Measurements from ENCODE around the gene CUBN. TPM values are rescaled to one million over a fixed set of nuclear protein-coding genes. Genes with fewer than 3 reads are reported as not detected.

CUBN gene
- total and polyA plus RNA-seq, 10 of the 15 experiments (the other 5 are each of a cell fraction or from before 2014, with no cell fraction given), result under 0.01 to 0.14 (median 0.02) TPM; not detected in 6

DNA sequence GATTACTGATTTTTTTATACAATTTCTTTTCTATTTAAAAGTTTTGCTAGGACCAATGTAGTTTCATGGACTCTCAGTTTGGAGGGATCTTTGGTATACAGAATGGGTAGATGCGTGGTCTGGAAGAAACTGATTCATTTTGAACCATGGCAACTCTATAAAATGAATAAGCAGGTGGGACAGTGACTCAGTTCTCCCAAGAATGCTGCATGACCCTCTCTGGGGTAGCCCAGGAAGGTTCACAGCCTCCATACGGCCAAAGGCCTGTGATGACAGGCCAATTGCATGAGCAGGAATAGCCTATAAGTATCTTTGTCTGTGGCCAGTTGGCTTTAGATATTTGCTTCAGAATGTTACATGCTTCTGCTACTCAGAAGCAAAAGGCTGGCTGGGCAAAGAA, 199.1 kb downstream of the CUBN start:
- DNase-seq (ENCODE audit: low read depth, low spot score), result no peak
- ChIA-PET SMC1A (ENCODE audit: uncharacterized antibody, unreplicated experiment) (no interaction called here), CTCF (no interaction called here), RAD21 (ENCODE audit: unreplicated experiment) (no interaction called here), POLR2A (no interaction called here)
- intact Hi-C loops (cut with micrococcal nuclease; ENCODE audit: unreplicated experiment) (no loop called here), in situ Hi-C loops (cut with MboI) (no loop called here)
- Histone ChIP-seq H3K4me1 (ENCODE audit: control insufficient read depth, insufficient read depth, low read length) (no peaks in the 10 kb centered on the region), H2AFZ (ENCODE audit: control insufficient read depth, low read depth, low read length) (no peak overlapping the region), H3K9ac (ENCODE audit: control insufficient read depth, insufficient read depth, low read length) (no peak overlapping the region), H3K9me3 (replicated peaks; ENCODE audit: control insufficient read depth, insufficient read depth, low read length) (no peaks in the 10 kb centered on the region), H3K36me3 (ENCODE audit: control insufficient read depth in 2 of 2, insufficient read depth in 2 of 2, low read length in 1 of 2) (no peaks in the 10 kb centered on the region), H3K27ac (ENCODE audit: control insufficient read depth, insufficient read depth) (no peak overlapping the region), H3K4me2 (ENCODE audit: control insufficient read depth, insufficient read depth) (no peak overlapping the region), H3K79me2 (ENCODE audit: control insufficient read depth, insufficient read depth, low read length) (no peaks in the 10 kb centered on the region), H3K27me3 (replicated peaks in 1 of 2; ENCODE audit: control insufficient read depth in 2 of 2, insufficient read depth in 2 of 2, low read length in 1 of 2) (no peaks in the 10 kb centered on the region), H4K20me1 (ENCODE audit: control insufficient read depth, insufficient read depth) (no peaks in the 10 kb centered on the region), H3K4me3 (no peak overlapping the region)
- no peak for ATAC-seq
- no peak for TF ChIP-seq YY1 (IDR thresholded peaks at IDR 0.05; ENCODE audit: low read depth, low read length)
- TF ChIP-seq CEBPB (IDR thresholded peaks at IDR 0.05; ENCODE audit: borderline replicate concordance in 1 of 2, low read depth in 2 of 2, low read length in 2 of 2), result no peak
- no peak for TF ChIP-seq BACH1 (IDR thresholded peaks at IDR 0.05; ENCODE audit: borderline replicate concordance)
- no peak for TF ChIP-seq MTA3 (IDR thresholded peaks at IDR 0.05; ENCODE audit: borderline replicate concordance, low read length)
- TF ChIP-seq, protein P1, sequence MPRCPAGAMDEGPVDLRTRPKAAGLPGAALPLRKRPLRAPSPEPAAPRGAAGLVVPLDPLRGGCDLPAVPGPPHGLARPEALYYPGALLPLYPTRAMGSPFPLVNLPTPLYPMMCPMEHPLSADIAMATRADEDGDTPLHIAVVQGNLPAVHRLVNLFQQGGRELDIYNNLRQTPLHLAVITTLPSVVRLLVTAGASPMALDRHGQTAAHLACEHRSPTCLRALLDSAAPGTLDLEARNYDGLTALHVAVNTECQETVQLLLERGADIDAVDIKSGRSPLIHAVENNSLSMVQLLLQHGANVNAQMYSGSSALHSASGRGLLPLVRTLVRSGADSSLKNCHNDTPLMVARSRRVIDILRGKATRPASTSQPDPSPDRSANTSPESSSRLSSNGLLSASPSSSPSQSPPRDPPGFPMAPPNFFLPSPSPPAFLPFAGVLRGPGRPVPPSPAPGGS (IDR thresholded peaks at IDR 0.05; ENCODE audit: borderline replicate concordance, insufficient read depth, low read depth, low read length, poor library complexity, severe bottlenecking), result no peak
- TF ChIP-seq DPF2 (IDR thresholded peaks at IDR 0.05), result no peak
- no peak for TF ChIP-seq RAD21 (IDR thresholded peaks at IDR 0.05; ENCODE audit: insufficient read depth, low read depth, low read length)
- TF ChIP-seq HCFC1 (IDR thresholded peaks at IDR 0.05; ENCODE audit: low read length), result no peak
- TF ChIP-seq POLR2A (IDR thresholded peaks at IDR 0.05; ENCODE audit: low read depth, low read length), result no peak
- TF ChIP-seq IKZF1 (conservative IDR thresholded peaks at IDR 0.05), result no peak
- TF ChIP-seq ATF3 (IDR thresholded peaks at IDR 0.05; ENCODE audit: borderline replicate concordance, extremely low read depth, low read depth, low read length), result no peak
- TF ChIP-seq CEBPZ (IDR thresholded peaks at IDR 0.05; ENCODE audit: low read depth, low read length), result no peak
- TF ChIP-seq NR2C2 (IDR thresholded peaks at IDR 0.05; ENCODE audit: borderline replicate concordance, control insufficient read depth, insufficient read length, low read depth), result no peak
- no peak for TF ChIP-seq HDAC6 (IDR thresholded peaks at IDR 0.05; ENCODE audit: unreplicated experiment)
- TF ChIP-seq MXI1 (IDR thresholded peaks at IDR 0.05; ENCODE audit: low read depth, low read length), result no peak
- TF ChIP-seq, protein P2, sequence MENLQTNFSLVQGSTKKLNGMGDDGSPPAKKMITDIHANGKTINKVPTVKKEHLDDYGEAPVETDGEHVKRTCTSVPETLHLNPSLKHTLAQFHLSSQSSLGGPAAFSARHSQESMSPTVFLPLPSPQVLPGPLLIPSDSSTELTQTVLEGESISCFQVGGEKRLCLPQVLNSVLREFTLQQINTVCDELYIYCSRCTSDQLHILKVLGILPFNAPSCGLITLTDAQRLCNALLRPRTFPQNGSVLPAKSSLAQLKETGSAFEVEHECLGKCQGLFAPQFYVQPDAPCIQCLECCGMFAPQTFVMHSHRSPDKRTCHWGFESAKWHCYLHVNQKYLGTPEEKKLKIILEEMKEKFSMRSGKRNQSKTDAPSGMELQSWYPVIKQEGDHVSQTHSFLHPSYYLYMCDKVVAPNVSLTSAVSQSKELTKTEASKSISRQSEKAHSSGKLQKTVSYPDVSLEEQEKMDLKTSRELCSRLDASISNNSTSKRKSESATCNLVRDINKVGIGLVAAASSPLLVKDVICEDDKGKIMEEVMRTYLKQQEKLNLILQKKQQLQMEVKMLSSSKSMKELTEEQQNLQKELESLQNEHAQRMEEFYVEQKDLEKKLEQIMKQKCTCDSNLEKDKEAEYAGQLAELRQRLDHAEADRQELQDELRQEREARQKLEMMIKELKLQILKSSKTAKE (IDR thresholded peaks at IDR 0.05; ENCODE audit: low read depth, poor library complexity, severe bottlenecking), result no peak
- TF ChIP-seq, protein P3, sequence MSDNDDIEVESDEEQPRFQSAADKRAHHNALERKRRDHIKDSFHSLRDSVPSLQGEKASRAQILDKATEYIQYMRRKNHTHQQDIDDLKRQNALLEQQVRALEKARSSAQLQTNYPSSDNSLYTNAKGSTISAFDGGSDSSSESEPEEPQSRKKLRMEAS (IDR thresholded peaks at IDR 0.05; ENCODE audit: low read depth, low read length), result no peak
- no TSS peak for BruUV-seq (replicated peaks)
- no peak for FAIRE-seq
- WGBS (ENCODE audit: insufficient coverage, insufficient replicate concordance, low lambda C conversion rate, missing lambda C conversion rate), result 0% methylated on average over 2 of the region's 2 CpGs

All from GM12878 (cell line).